Limb (tissue), 2 donors: ENCODE measurements around the gene CYBC1.

ENCODE experiments used
- DNase-seq, 2 donors: peaks; one replicate each; pipeline ENCODE4 v3.0.0-alpha.2; 2016; ENCODE audit errors: extremely low spot score in 2 of 2

Gene CYBC1

GRCh38 chr17:82450357-82451106, at the start of gene CYBC1:
Gene CYBC1, minus strand, starts transcription at chr17:82450752. Its CDS starts 1,498 bp downstream, at chr17:82449254.
- peak; percentile 93 to 97 for DNase-seq

GRCh38 chr17:82497483-82498405, 47.2 kb upstream of the CYBC1 start:
- DNase-seq, result peak in 1 of 2 donors; percentile 61

- DNase-seq, result peak; percentile 93 to 95
These were observed 46.2 kb upstream of the CYBC1 start for GRCh38 chr17:82496529-82497434.

- no peak for DNase-seq
These were observed 45.4 kb upstream of the CYBC1 start for GRCh38 chr17:82495844-82496528.

GRCh38 chr17:82494236-82495055, 43.9 kb upstream of the CYBC1 start:
- DNase-seq, result peak; percentile 83 to 91

- no peak for DNase-seq
These were observed 42.8 kb upstream of the CYBC1 start for GRCh38 chr17:82493226-82493781.

- no peak for DNase-seq
These were observed 42.2 kb upstream of the CYBC1 start for GRCh38 chr17:82492643-82493225.

GRCh38 chr17:82491533-82491932, 41.0 kb upstream of the CYBC1 start:
- no peak for DNase-seq

GRCh38 chr17:82491196-82491530, 40.6 kb upstream of the CYBC1 start:
- no peak for DNase-seq

GRCh38 chr17:82490512-82491195, 40.1 kb upstream of the CYBC1 start:
- DNase-seq, result no peak

GRCh38 chr17:82489851-82490511, 39.4 kb upstream of the CYBC1 start:
- DNase-seq, result no peak

GRCh38 chr17:82489117-82489516, 38.6 kb upstream of the CYBC1 start:
- no peak for DNase-seq

GRCh38 chr17:82487910-82488309, 37.4 kb upstream of the CYBC1 start:
- no peak for DNase-seq

- DNase-seq, result no peak
These were observed 35.9 kb upstream of the CYBC1 start for GRCh38 chr17:82486231-82487094.

GRCh38 chr17:82483836-82484235, 33.3 kb upstream of the CYBC1 start:
- no peak for DNase-seq

- no peak for DNase-seq
These were observed 32.7 kb upstream of the CYBC1 start for GRCh38 chr17:82483204-82483660.

GRCh38 chr17:82480318-82480717, 29.8 kb upstream of the CYBC1 start:
- no peak for DNase-seq
